Measurements from ENCODE around the gene CACNG4.

DNA sequence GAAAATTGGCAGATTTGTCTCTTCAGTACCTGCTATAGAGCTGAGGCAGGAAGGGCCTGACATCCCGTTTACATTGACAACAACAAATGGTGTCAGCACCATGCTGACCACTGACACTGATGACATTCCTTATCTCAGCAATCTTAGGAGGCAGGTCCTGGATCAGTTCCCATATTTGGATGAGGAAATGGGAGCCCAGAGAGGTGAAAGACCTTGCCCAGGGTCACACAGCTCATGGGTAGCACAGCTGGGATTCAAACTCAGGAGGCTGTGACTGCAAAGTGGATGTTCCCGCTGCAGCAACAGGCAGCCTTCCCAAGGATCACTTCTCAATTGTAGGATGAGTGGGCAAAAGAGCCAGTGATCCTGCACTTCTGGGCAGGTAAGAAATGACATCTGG lies 30.5 kb upstream of the CACNG4 start:
- TF ChIP-seq SIN3A (IDR thresholded peaks at IDR 0.05; ENCODE audit: borderline replicate concordance, insufficient read depth, low read depth, low read length), result no peak
- TF ChIP-seq, protein P1, sequence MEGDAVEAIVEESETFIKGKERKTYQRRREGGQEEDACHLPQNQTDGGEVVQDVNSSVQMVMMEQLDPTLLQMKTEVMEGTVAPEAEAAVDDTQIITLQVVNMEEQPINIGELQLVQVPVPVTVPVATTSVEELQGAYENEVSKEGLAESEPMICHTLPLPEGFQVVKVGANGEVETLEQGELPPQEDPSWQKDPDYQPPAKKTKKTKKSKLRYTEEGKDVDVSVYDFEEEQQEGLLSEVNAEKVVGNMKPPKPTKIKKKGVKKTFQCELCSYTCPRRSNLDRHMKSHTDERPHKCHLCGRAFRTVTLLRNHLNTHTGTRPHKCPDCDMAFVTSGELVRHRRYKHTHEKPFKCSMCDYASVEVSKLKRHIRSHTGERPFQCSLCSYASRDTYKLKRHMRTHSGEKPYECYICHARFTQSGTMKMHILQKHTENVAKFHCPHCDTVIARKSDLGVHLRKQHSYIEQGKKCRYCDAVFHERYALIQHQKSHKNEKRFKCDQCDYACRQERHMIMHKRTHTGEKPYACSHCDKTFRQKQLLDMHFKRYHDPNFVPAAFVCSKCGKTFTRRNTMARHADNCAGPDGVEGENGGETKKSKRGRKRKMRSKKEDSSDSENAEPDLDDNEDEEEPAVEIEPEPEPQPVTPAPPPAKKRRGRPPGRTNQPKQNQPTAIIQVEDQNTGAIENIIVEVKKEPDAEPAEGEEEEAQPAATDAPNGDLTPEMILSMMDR (IDR thresholded peaks at IDR 0.05), result no peak

Data from Panc1 (cell line).